Transverse colon (tissue), 4 donors: ENCODE measurements around the gene KCNH1.

Source experiments
- CTCF ChIP-seq, 5 experiments: fragments of 200-600 bp in 3 of 5; fragments of 450-650 bp in 2 of 5; sonication (generic) in 3 of 5; IDR thresholded peaks; 1 replicate in 2 of 5; 2 replicates in 3 of 5; pipeline ENCODE4 v1.5.1; 2016 to 2017; ENCODE audit warnings: antibody characterized with exemption in 5 of 5, inconsistent platforms in 3 of 5, mild to moderate bottlenecking in 2 of 5, moderate library complexity in 1 of 5
- EP300 ChIP-seq: sonication (generic); formaldehyde crosslinking; IDR thresholded peaks from one replicate; pipeline ENCODE4 v1.6.1; 2017; ENCODE audit warnings: antibody characterized with exemption, low read depth
- POLR2A ChIP-seq: fragments of 450-650 bp; IDR thresholded peaks from one replicate; pipeline ENCODE4 v1.6.1; 2016; ENCODE audit warnings: antibody characterized with exemption, mild to moderate bottlenecking, moderate library complexity
- POLR2AphosphoS5 ChIP-seq, 3 donors: sonication (generic); formaldehyde crosslinking; IDR thresholded peaks; one replicate each; pipeline ENCODE4 v1.6.1; 2016; ENCODE audit warnings: antibody characterized with exemption in 3 of 3

- TF ChIP-seq POLR2A (no peak), CTCF (IDR thresholded peaks at IDR 0.05) (no peak), EP300 (no peak), POLR2AphosphoS5 (IDR thresholded peaks at IDR 0.05) (no peak)
These were observed 480.2 kb downstream of the KCNH1 start for GRCh38 chr1:210653771-210654170.
